NCI-H226 (cell line): ENCODE data around the gene NEURL4.
A peak's percentile ranks its signal among the peaks of the same experiment; 100 is the strongest.

Source experiments
- DNase-seq: peaks from one replicate; pipeline ENCODE4 v3.0.0-alpha.2; 2015

NEURL4 gene

GRCh38 chr17:7295230-7296180 is 33.6 kb downstream of the NEURL4 start:
- no peak for DNase-seq

- no peak for DNase-seq
Observed at GRCh38 chr17:7294614-7295153, 34.5 kb downstream of the NEURL4 start, which contains the start of gene YBX2. Gene YBX2, minus strand, starts transcription at chr17:7294639. Its CDS starts 139 bp downstream, at chr17:7294500.

GRCh38 chr17:7293816-7294613 is 35.1 kb downstream of the NEURL4 start:
- no peak for DNase-seq

- peak; percentile 97 for DNase-seq
Observed at GRCh38 chr17:7293159-7293558, 36.0 kb downstream of the NEURL4 start.

- DNase-seq = no peak
Observed at GRCh38 chr17:7292729-7293128, 36.4 kb downstream of the NEURL4 start.

- DNase-seq = no peak
Observed at GRCh38 chr17:7292194-7292593, 36.9 kb downstream of the NEURL4 start.

GRCh38 chr17:7290685-7291084 is 38.5 kb downstream of the NEURL4 start:
- DNase-seq = no peak

- no peak for DNase-seq
Observed at GRCh38 chr17:7290166-7290565, 39.0 kb downstream of the NEURL4 start.

- no peak for DNase-seq
Observed at GRCh38 chr17:7289256-7290032, 39.7 kb downstream of the NEURL4 start.

- DNase-seq = no peak
Observed at GRCh38 chr17:7285679-7286078, 43.5 kb downstream of the NEURL4 start.

GRCh38 chr17:7284911-7285310 is 44.2 kb downstream of the NEURL4 start:
- no peak for DNase-seq

- no peak for DNase-seq
Observed at GRCh38 chr17:7283471-7284216, 45.5 kb downstream of the NEURL4 start.

- DNase-seq = no peak
Observed at GRCh38 chr17:7282752-7283321, 46.3 kb downstream of the NEURL4 start.

- DNase-seq = no peak
Observed at GRCh38 chr17:7281953-7282751, 47.0 kb downstream of the NEURL4 start.

GRCh38 chr17:7281074-7281952 is 47.8 kb downstream of the NEURL4 start, which contains the start of gene SLC2A4:
Gene SLC2A4, plus strand, starts transcription at chr17:7281718. Its CDS starts 217 bp downstream, at chr17:7281935.
- peak; percentile 91 for DNase-seq

- DNase-seq = peak; percentile 71
Observed at GRCh38 chr17:7280519-7281073, 48.5 kb downstream of the NEURL4 start.

- DNase-seq = no peak
Observed at GRCh38 chr17:7279448-7279847, 49.7 kb downstream of the NEURL4 start.

GRCh38 chr17:7266784-7267183 is 62.4 kb downstream of the NEURL4 start:
- DNase-seq = no peak
